Tibial artery (tissue), 4 donors: ENCODE data around the gene ZNRF3.

Source experiments
- DNase-seq, 2 donors: peaks; one replicate each; pipeline ENCODE4 v3.0.0-alpha.2; 2019
- H3K27ac ChIP-seq, 2 donors: fragments of 200-600 bp; sonication (generic) in 1 of 2; 1 replicate in 1 of 2; 2 replicates in 1 of 2; pipeline ENCODE4 v1.5.1; 2018 to 2019; ENCODE audit warnings: mild to moderate bottlenecking in 1 of 2
- H3K27me3 ChIP-seq, 2 donors: fragments of 200-600 bp; sonication (generic) in 1 of 2; one replicate each; pipeline versions ENCODE4 v1.5.1 to v1.6.0; 2016 to 2019
- H3K36me3 ChIP-seq, 3 donors: fragments of 200-600 bp; sonication (generic) in 2 of 3; one replicate each; pipeline ENCODE4 v1.5.1; 2016 to 2019; ENCODE audit warnings: mild to moderate bottlenecking in 2 of 3
- H3K4me1 ChIP-seq, 4 donors: fragments of 200-600 bp; sonication (generic) in 2 of 4; 1 replicate in 3 of 4; 2 replicates in 1 of 4; pipeline ENCODE4 v1.5.1; 2016 to 2019
- H3K4me3 ChIP-seq, 2 donors: fragments of 200-600 bp; sonication (generic) in 1 of 2; 1 replicate in 1 of 2; 2 replicates in 1 of 2; pipeline ENCODE4 v1.5.1; 2018 to 2019; ENCODE audit warnings: mild to moderate bottlenecking in 2 of 2
- H3K9me3 ChIP-seq, 3 donors: fragments of 200-600 bp; sonication (generic) in 1 of 3; one replicate each; pipeline ENCODE4 v1.5.1; 2016 to 2019
- CTCF ChIP-seq, 2 experiments: fragments of 200-600 bp in 1 of 2; fragments of 450-650 bp in 1 of 2; IDR thresholded peaks; one replicate each; pipeline ENCODE4 v1.5.1; 2017 to 2019; ENCODE audit warnings: antibody characterized with exemption in 2 of 2, mild to moderate bottlenecking in 1 of 2, moderate library complexity in 1 of 2
- intact Hi-C: fragments of 100-400 bp; cut with DNase I; formaldehyde crosslinking; loops from one replicate; pipeline ENCODE4 v1.15.0; 2023; ENCODE audit warnings: low total_unique reads

The ZNRF3 gene

GRCh38 chr22:29071261-29072045, 188.1 kb downstream of the ZNRF3 start:
- H3K4me1 ChIP-seq, result peaks cover 0 to 32% (median 25%) of the 10 kb centered on the region in 4 donors
- no peak for TF ChIP-seq CTCF (IDR thresholded peaks at IDR 0.05)
- no peaks in the 10 kb centered on the region for H3K27me3 ChIP-seq
- no peak overlapping the region for H3K27ac ChIP-seq
- no peak for DNase-seq
- peak overlapping the region; percentile 57 to 81 for H3K4me3 ChIP-seq
- intact Hi-C loops, result no loop called here
- no peaks in the 10 kb centered on the region for H3K36me3 ChIP-seq
- H3K9me3 ChIP-seq, result no peaks in the 10 kb centered on the region

GRCh38 chr22:29072193-29072978, 189.0 kb downstream of the ZNRF3 start:
- no peak for TF ChIP-seq CTCF (IDR thresholded peaks at IDR 0.05)
- Histone ChIP-seq H3K9me3 (no peaks in the 10 kb centered on the region), H3K4me3 (peak overlapping the region; percentile 57 to 81), H3K4me1 (peaks cover 0 to 32% (median 25%) of the 10 kb centered on the region in 4 donors), H3K36me3 (no peaks in the 10 kb centered on the region), H3K27me3 (no peaks in the 10 kb centered on the region), H3K27ac (no peak overlapping the region)
- DNase-seq, result peak; percentile 79 to 88
- intact Hi-C loops, result no loop called here

DNA sequence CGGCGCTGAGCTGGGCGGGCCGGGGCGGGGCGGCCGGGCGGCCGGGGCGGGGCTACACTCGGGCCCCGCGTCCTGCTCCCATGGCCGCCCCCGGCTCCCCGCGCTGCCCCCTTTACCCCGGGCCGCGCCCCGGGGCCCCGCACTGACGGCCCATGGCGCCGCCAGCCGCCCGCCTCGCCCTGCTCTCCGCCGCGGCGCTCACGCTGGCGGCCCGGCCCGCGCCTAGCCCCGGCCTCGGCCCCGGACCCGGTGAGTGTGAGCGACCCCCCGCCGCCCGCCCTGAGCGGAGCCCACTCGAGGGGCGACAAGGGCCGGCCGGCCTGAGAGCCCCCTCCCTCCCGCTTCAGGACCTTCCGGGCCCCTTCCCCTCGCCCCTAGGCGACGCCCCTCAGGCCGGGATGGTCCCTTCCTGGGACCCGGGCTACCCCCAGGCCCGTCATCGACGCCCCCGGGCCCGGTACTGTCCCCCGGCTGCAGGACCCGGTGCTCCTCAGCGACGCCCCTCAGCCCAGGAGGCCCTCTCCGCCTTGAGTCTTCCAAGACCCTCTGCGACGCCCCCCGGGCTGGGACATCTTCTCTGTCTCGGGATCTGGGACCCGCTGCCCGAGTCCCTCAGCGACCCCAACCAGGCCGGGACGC, 189.7 kb downstream of the ZNRF3 start, which contains the start of gene KREMEN1:
Gene KREMEN1 (plus strand): TSS at position 57 of the 639 bp plus-strand sequence. CDS start 96 bp downstream, at position 153.
- H3K4me3 ChIP-seq, result peak within 1 kb of the TSS; percentile 57 to 81
- intact Hi-C loops, result no loop called here
- no peaks in the 10 kb centered on the region for H3K9me3 ChIP-seq
- peaks cover 0 to 32% (median 25%) of the 10 kb centered on the region in 4 donors for H3K4me1 ChIP-seq
- H3K27ac ChIP-seq, result peak within 1 kb of the TSS; percentile 42 to 52
- no peaks in the 10 kb centered on the region for H3K36me3 ChIP-seq
- DNase-seq, result no peak
- H3K27me3 ChIP-seq, result no peaks in the 10 kb centered on the region
- TF ChIP-seq CTCF (IDR thresholded peaks at IDR 0.05), result no peak

DNA sequence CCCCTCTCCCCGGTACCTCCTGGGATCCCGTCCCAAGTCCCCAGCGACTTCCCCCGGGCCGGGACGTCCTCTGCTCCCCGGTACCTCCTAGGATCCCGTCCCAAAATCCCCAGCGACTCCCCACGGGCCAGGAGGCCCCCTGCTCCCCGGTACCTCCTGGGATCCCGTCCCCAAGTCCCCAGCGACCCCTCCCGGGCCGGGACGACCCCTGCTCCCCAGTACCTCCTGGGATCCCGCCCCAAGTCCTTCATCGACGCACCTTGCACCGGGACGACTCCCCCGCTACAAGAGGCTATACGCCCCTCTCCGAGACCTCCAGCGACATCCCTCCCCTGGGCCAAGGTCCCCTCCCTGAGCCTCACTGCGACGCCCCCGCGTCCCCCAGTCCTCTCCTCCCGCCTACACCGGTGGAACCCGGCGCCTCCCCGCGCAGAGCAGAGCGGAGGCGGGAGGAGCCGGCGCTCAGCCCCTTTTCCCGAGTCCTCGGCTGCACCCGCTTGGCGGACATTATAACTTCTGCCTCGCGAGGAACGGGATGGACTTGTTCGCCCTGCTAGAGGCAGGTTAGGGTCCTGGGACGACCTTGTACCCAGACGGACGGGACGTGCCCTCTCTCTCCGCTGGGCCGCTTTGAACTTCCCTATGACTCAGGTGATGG, 190.4 kb downstream of the ZNRF3 start:
- H3K27ac ChIP-seq, result peak overlapping the region; percentile 42 to 52
- H3K4me1 ChIP-seq, result peaks cover 0 to 32% (median 25%) of the 10 kb centered on the region in 4 donors
- no peak for TF ChIP-seq CTCF (IDR thresholded peaks at IDR 0.05)
- H3K27me3 ChIP-seq, result no peaks in the 10 kb centered on the region
- H3K36me3 ChIP-seq, result no peaks in the 10 kb centered on the region
- DNase-seq, result peak in 1 of 2 donors; percentile 45
- peak overlapping the region; percentile 57 to 81 for H3K4me3 ChIP-seq
- intact Hi-C loops, result no loop called here
- H3K9me3 ChIP-seq, result no peaks in the 10 kb centered on the region

- no peak for TF ChIP-seq CTCF (IDR thresholded peaks at IDR 0.05)
- Histone ChIP-seq H3K4me3 (peak overlapping the region; percentile 57 to 81), H3K36me3 (no peaks in the 10 kb centered on the region), H3K27ac (peak overlapping the region; percentile 42 to 52), H3K4me1 (peaks cover 0 to 32% (median 25%) of the 10 kb centered on the region in 4 donors), H3K27me3 (no peaks in the 10 kb centered on the region), H3K9me3 (no peaks in the 10 kb centered on the region)
- intact Hi-C loops, result no loop called here
- no peak for DNase-seq
Observed at GRCh38 chr22:29074276-29074772, 191.0 kb downstream of the ZNRF3 start.
